K562 (cell line): ENCODE measurements around the gene BAMBI. TPM values are rescaled to one million over a fixed set of nuclear protein-coding genes. Genes with fewer than 3 reads are reported as not detected.

Source experiments
- ATAC-seq: fragments of 200-7000 bp; cut with Tn5 transposase; 3 replicates; pipeline ENCODE4 v1.9.1; 2020; ENCODE audit warnings: moderate library complexity
- BruUV-seq: library from RNA; stranded (reverse); fragments of 400-500 nt; replicated peaks from 2 replicates; lab custom pipeline; 2021; lab: Mats Ljungman, UMichigan
- CTCF ChIA-PET: fragments of 300-600 bp; formaldehyde crosslinking; extraction: SDS; loops from one replicate; lab custom pipeline; 2021; ENCODE audit warnings: low intra/inter-chr PET ratio; lab: Yijun Ruan, JAX
- POLR2A ChIA-PET: fragments of 300-600, 350-650 bp; sonication (Branson Sonifier 250); formaldehyde crosslinking; extraction: SDS; loops from one replicate; lab custom pipeline; 2021; ENCODE audit warnings: antibody characterized with exemption, inconsistent platforms; lab: Yijun Ruan, JAX
- DNase-seq, 4 experiments: peaks; one replicate each; pipeline versions ENCODE4 v3.0.0 to v3.0.0-alpha.2; 2011 to 2018; ENCODE audit warnings: low spot score in 3 of 4, mixed read lengths in 3 of 4; ENCODE audit errors: extremely low read depth in 1 of 4
- FAIRE-seq: peaks from 2 replicates; lab custom pipeline; 2011; peaks lifted over from hg19 to GRCh38; lab: Jason Lieb, UNC
- H2AFZ ChIP-seq: 2 replicates; pipeline ENCODE4 v1.6.0; 2011; ENCODE audit warnings: low read depth, low read length, control low read depth, inconsistent platforms
- H3K27ac ChIP-seq: fragments of 200-600 bp; 3 replicates; pipeline ENCODE4 v1.8.0; 2011; ENCODE audit warnings: low read depth, mild to moderate bottlenecking, control low read depth, inconsistent platforms, low read length, moderate library complexity, mixed read lengths; ENCODE audit errors: extremely low read depth
- H3K27me3 ChIP-seq, 2 experiments: fragments of 300-600 bp in 1 of 2; 2 replicates in 1 of 2; 3 replicates in 1 of 2; pipeline versions ENCODE4 v1.6.0 to v1.8.0; 2011; ENCODE audit warnings: inconsistent platforms in 2 of 2, low read length in 2 of 2, mild to moderate bottlenecking in 1 of 2, mixed read lengths in 1 of 2, moderate library complexity in 1 of 2; ENCODE audit not compliant: control insufficient read depth in 2 of 2, insufficient read depth in 2 of 2
- H3K36me3 ChIP-seq: fragments of 300-600 bp; 3 replicates; pipeline ENCODE4 v1.8.0; 2011; ENCODE audit warnings: mild to moderate bottlenecking, low read length, inconsistent platforms; ENCODE audit not compliant: control insufficient read depth, insufficient read depth
- H3K4me1 ChIP-seq, 2 experiments: fragments of 200-600 bp in 1 of 2; replicated peaks in 1 of 2; 2 replicates in 1 of 2; 3 replicates in 1 of 2; pipeline versions ENCODE4 v1.5.1 to v1.8.0; 2011; ENCODE audit warnings: inconsistent platforms in 2 of 2, low read length in 2 of 2, mild to moderate bottlenecking in 1 of 2, mixed read lengths in 1 of 2, moderate library complexity in 1 of 2; ENCODE audit not compliant: control insufficient read depth in 2 of 2, insufficient read depth in 2 of 2
- H3K4me2 ChIP-seq: 2 replicates; pipeline ENCODE4 v1.6.1; 2011; ENCODE audit warnings: low read length, control low read depth, inconsistent platforms, mixed read lengths; ENCODE audit not compliant: insufficient read depth
- H3K4me3 ChIP-seq: fragments of 200-600 bp; sonication (generic), shearing (Covaris generic); 2 replicates; pipeline ENCODE4 v1.5.1; 2016; ENCODE audit warnings: control low read depth, inconsistent platforms
- H3K79me2 ChIP-seq: fragments of 200-600 bp; 3 replicates; pipeline ENCODE4 v1.8.0; 2011; ENCODE audit warnings: low read length, inconsistent platforms; ENCODE audit not compliant: control insufficient read depth, insufficient read depth
- H3K9ac ChIP-seq, 2 experiments: 2 replicates each; pipeline versions ENCODE4 v1.6.0 to v1.6.1; 2011; ENCODE audit warnings: low read depth in 2 of 2, low read length in 2 of 2, control low read depth in 1 of 2, inconsistent platforms in 1 of 2, mild to moderate bottlenecking in 1 of 2, mixed read lengths in 1 of 2; ENCODE audit not compliant: insufficient read depth in 1 of 2
- H3K9me1 ChIP-seq: one replicate; pipeline ENCODE4 v1.6.0; 2011; ENCODE audit warnings: inconsistent platforms, mild to moderate bottlenecking, low read length, moderate library complexity; ENCODE audit not compliant: control insufficient read depth, insufficient read depth
- H3K9me3 ChIP-seq: replicated peaks from 2 replicates; pipeline ENCODE4 v1.5.1; 2011; ENCODE audit warnings: low read depth, low read length, inconsistent platforms; ENCODE audit not compliant: control insufficient read depth, insufficient read depth
- H4K20me1 ChIP-seq: replicated peaks from 2 replicates; pipeline ENCODE4 v1.6.1; 2011; ENCODE audit warnings: low read length, inconsistent platforms, mixed read lengths; ENCODE audit not compliant: control insufficient read depth, insufficient read depth
- ADNP ChIP-seq: fragments of 200-800 bp; sonication (Bioruptor generic); IDR thresholded peaks from 2 replicates; pipeline ENCODE4 v1.6.1; 2016; ENCODE audit warnings: missing genetic modification characterization, missing compliant biosample characterization
- C11orf30 ChIP-seq: fragments of 450-650 bp; IDR thresholded peaks from 2 replicates; pipeline ENCODE4 v1.6.1; 2016; ENCODE audit warnings: low read depth, mild to moderate bottlenecking
- CLOCK ChIP-seq: fragments of 250-450 bp; sonication (Bioruptor Pico); IDR thresholded peaks from 2 replicates; pipeline ENCODE4 v1.4.0; 2020; ENCODE audit warnings: mild to moderate bottlenecking, moderate library complexity, borderline replicate concordance
- COPS2 ChIP-seq: fragments of 450-650 bp; conservative IDR thresholded peaks from 2 replicates; pipeline ENCODE4 v1.6.1; 2016; ENCODE audit warnings: mild to moderate bottlenecking, moderate library complexity
- ELF2 ChIP-seq: fragments of 250-450 bp; sonication (Bioruptor Pico); IDR thresholded peaks from 2 replicates; pipeline ENCODE4 v1.5.0; 2021; ENCODE audit warnings: mild to moderate bottlenecking
- FOXJ2 ChIP-seq: fragments of 200-800 bp; sonication (Bioruptor generic); IDR thresholded peaks from 2 replicates; pipeline ENCODE4 v1.6.1; 2016; ENCODE audit warnings: missing genetic modification characterization, missing compliant biosample characterization
- POLR2G ChIP-seq: fragments of 200-400 bp; formaldehyde crosslinking; IDR thresholded peaks from 2 replicates; pipeline ENCODE4 v1.6.1; 2017; ENCODE audit warnings: low read depth, mild to moderate bottlenecking, antibody characterized with exemption, low read length, moderate library complexity
- RFX5 ChIP-seq: IDR thresholded peaks from 2 replicates; pipeline ENCODE4 v1.6.1; 2011; ENCODE audit warnings: low read depth, mild to moderate bottlenecking, improper control_type of control experiment, low read length
- RHOXF2B ChIP-seq: fragments of 250-450 bp; sonication (Bioruptor Pico); conservative IDR thresholded peaks from 2 replicates; pipeline ENCODE4 v1.5.1; 2021
- TSHZ1 ChIP-seq: fragments of 250-450 bp; sonication (Bioruptor Pico); IDR thresholded peaks from 2 replicates; pipeline ENCODE4 v1.4.0; 2020; ENCODE audit warnings: mild to moderate bottlenecking, moderate library complexity
- ZFP36 ChIP-seq: fragments of 150-350 bp; IDR thresholded peaks from 2 replicates; pipeline ENCODE4 v1.6.1; 2018; ENCODE audit warnings: low read length, low read depth; ENCODE audit not compliant: partially characterized antibody
- ZNF165 ChIP-seq: fragments of 250-450 bp; sonication (Bioruptor Pico); IDR thresholded peaks from 2 replicates; pipeline ENCODE4 v1.4.0; 2020; ENCODE audit warnings: borderline replicate concordance
- ZNF274 ChIP-seq: IDR thresholded peaks from 2 replicates; pipeline ENCODE4 v1.6.1; 2011; ENCODE audit warnings: low read depth, mild to moderate bottlenecking, low read length, moderate library complexity, borderline replicate concordance
- ZNF324 ChIP-seq: fragments of 250-450 bp; sonication (Bioruptor Pico); IDR thresholded peaks from 2 replicates; pipeline ENCODE4 v1.4.0; 2020; ENCODE audit warnings: mild to moderate bottlenecking
- ZNF695 ChIP-seq: fragments of 450-650 bp; formaldehyde crosslinking; IDR thresholded peaks from 2 replicates; pipeline ENCODE4 v1.4.0; 2020; ENCODE audit warnings: mild to moderate bottlenecking, moderate library complexity
- WGBS: fragments of 100-300 bp; shearing (Covaris generic); methylation state at CpG from one replicate; pipeline ENCODE4 v1.1.6; 2016; ENCODE audit warnings: low coverage, mixed read lengths; ENCODE audit not compliant: insufficient coverage; ENCODE audit errors: missing lambda C conversion rate; 5-methylcytosine and 5-hydroxymethylcytosine counted together
- in situ Hi-C: fragments of 300-500 bp; cut with MboI; formaldehyde crosslinking; loops from 4 replicates; pipeline ENCODE4 v1.15.0; 2018; ENCODE audit warnings: inconsistent platforms, mixed read lengths
- intact Hi-C: fragments of 100-400 bp; cut with micrococcal nuclease; formaldehyde crosslinking; loops from 2 replicates; pipeline ENCODE4 v1.14.2; 2022
- polyA plus RNA-seq, 8 experiments: library from polyadenylated mRNA; depleted of rRNA in 4 of 8; stranded (reverse) in 5 of 8; unstranded in 3 of 8; fragments of >200 nt; fragmentation: Nextera tagmentation in 2 of 8; fragmentation: Illumina TruSeq in 1 of 8; extraction: Ambion mirVana in 2 of 8; extraction: Trizol in 1 of 8; gene quantifications; 2 replicates each; pipeline versions ENCODE4 v1.2.1 to v1.2.3, GENCODE V29; 2011 to 2014; ENCODE audit warnings: inconsistent platforms in 1 of 8, missing spikeins in 1 of 8
- total RNA-seq, 7 experiments: library from RNA; depleted of rRNA in 6 of 7; stranded (reverse); fragments of >200 nt in 6 of 7; fragmentation: Illumina TruSeq in 2 of 7; extraction: Trizol in 2 of 7; gene quantifications; 2 replicates each; pipeline versions ENCODE4 v1.2.1 to v1.2.3, GENCODE V29; 2011 to 2021; ENCODE audit warnings: low replicate concordance in 1 of 7

Gene BAMBI
- total and polyA plus RNA-seq, 9 of the 15 experiments (the other 6 are each of a cell fraction or from before 2014, with no cell fraction given): 2.0 to 21.8 (median 13.5) TPM

DNA sequence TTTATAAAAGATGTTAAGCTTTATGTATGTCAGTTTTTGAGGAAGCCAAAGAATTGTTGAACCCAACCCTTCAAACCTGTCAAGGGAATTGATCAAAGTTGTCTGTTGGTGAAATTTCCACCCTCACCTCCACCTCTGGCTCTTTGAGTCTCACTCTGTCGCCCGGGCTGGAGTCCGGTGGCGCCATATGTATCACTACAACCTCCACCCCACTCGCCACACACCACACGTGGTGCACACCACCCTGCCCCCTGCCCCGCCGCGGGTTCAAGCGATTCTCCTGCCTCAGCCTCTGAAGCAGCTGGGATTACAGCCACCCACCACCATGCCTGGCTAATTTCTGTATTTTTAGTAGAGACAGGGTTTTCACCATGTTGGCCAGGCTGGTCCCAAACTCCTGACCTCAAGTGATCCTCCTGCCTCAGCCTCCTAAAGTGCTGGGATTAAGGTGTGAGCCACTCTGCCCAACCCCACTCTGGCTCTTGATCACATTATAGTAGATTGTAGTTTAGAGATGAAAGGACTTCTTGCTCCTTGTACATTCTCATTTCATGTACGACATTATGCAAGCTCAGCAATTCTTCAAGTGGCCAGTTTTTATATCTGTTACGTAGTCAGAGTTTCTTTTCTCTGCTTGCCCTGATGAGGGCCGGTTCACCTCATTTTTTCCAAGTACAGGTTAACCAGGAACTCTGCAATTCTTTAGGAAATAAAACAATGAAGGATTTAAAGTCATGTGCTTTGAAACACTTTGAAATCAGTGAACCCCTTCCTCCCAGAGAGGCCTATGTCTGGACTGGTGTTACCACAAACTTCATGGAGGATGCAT lies 7.0 kb downstream of the BAMBI start:
- in situ Hi-C loops (no loop called here), intact Hi-C loops (no loop called here)
- CTCF ChIA-PET: no interaction called here
- WGBS: 91% methylated on average over 13 of the region's 13 CpGs
- ATAC-seq (no peak), DNase-seq (no peak), FAIRE-seq (no peak)
- H3K27me3 ChIP-seq: no peaks in the 10 kb centered on the region
- POLR2A ChIA-PET: interaction anchor here (1.5 kb wide), 1 partner anchor 29 kb away, joined by 4 read pairs; no protein-coding TSS in a partner anchor
- no peak overlapping the region for H3K4me2 ChIP-seq
- H3K36me3 ChIP-seq: peaks cover 40% of the 10 kb centered on the region
- no peaks in the 10 kb centered on the region for H3K9me1 ChIP-seq
- BruUV-seq: no TSS peak
- no peak overlapping the region for H3K4me3 ChIP-seq
- H3K4me1 ChIP-seq: peaks cover 8 to 25% of the 10 kb centered on the region in 2 experiments
- H3K9ac ChIP-seq: no peak overlapping the region
- H3K9me3 ChIP-seq: no peaks in the 10 kb centered on the region
- H3K27ac ChIP-seq: no peak overlapping the region
- peaks cover 26% of the 10 kb centered on the region for H4K20me1 ChIP-seq
- peaks cover 41% of the 10 kb centered on the region for H3K79me2 ChIP-seq
- no peak overlapping the region for H2AFZ ChIP-seq
- no peak for TF ChIP-seq RFX5
- TF ChIP-seq ZNF274: no peak
- TF ChIP-seq ADNP (tag): no peak
- no peak for TF ChIP-seq ELF2 (CRISPR knock-in tag)
- no peak for TF ChIP-seq FOXJ2 (tag)
- no peak for TF ChIP-seq CLOCK
- no peak for TF ChIP-seq TSHZ1 (CRISPR knock-in tag)
- no peak for TF ChIP-seq ZNF695 (CRISPR knock-in tag)
- TF ChIP-seq COPS2: no peak
- no peak for TF ChIP-seq RHOXF2B (CRISPR knock-in tag)
- TF ChIP-seq ZFP36: no peak
- no peak for TF ChIP-seq ZNF324 (CRISPR knock-in tag)
- peak; percentile 29; the same call in 1 of the 2 replicates for TF ChIP-seq POLR2G
- TF ChIP-seq C11orf30: peak; percentile 97
- no peak for TF ChIP-seq ZNF165 (CRISPR knock-in tag)
